Fibroblast of the conjunctiva (primary cell): Measurements from ENCODE around the gene INPPL1.
"Not testable (repeated sequence)": the region's sequence is repeated elsewhere in the genome, so short reads cannot be mapped to it uniquely, and the experiment has no call there.

Experiments used
- DNase-seq: peaks from one replicate; pipeline ENCODE4 v3.0.0-alpha.2; 2010; ENCODE audit warnings: low read depth

Gene INPPL1

DNA sequence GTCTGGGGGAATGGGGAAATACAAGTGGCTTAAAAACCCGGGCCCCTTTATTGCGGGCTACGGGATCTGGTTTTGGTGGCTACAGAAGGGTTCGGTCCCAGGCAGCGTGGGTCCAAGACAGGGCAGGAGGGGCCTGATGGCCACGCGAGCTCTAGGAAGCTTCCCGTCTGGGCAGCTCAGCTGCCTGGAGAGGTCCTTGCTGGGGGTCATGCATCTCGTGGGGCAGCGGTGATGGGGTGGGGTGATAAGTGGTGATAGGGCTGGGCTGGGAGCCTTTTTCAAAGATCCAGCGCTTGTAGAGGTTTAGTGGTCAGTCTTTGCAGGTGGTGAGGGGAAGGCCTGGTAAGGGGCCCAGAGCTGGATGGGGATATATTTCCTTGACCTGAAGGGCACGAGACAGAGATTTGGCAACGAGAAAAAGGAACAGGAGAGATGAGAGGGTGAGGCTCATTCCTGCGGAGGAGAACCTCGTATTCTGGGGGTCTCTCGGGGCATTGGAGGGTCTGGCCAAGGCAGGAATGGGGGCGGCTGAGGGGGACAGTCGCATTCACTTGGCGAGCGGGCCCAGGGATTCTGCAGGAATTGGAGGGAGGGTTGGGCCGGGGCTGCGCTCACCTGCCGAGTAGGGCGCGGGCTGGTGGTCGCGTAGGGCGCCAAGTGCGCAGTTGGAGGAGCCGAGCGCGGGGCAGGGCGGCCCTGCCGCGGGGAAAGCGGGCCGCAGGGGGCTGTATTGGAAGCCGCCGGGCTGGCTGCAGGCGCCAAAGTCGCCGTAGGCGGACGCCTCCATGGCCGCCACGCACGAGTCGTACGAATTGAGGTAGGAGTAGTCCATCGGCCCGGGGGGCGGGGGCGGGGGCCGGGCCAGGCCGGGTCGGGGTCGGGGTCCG, 18.8 kb downstream of the INPPL1 start:
- DNase-seq, result no peak

- DNase-seq, result no peak
These were observed 19.4 kb downstream of the INPPL1 start, which contains the start of gene PHOX2A for GRCh38 chr11:72244060-72244360. PHOX2A (minus strand) TSS chr11:72244176; CDS start chr11:72244004, 172 bp downstream.

DNA sequence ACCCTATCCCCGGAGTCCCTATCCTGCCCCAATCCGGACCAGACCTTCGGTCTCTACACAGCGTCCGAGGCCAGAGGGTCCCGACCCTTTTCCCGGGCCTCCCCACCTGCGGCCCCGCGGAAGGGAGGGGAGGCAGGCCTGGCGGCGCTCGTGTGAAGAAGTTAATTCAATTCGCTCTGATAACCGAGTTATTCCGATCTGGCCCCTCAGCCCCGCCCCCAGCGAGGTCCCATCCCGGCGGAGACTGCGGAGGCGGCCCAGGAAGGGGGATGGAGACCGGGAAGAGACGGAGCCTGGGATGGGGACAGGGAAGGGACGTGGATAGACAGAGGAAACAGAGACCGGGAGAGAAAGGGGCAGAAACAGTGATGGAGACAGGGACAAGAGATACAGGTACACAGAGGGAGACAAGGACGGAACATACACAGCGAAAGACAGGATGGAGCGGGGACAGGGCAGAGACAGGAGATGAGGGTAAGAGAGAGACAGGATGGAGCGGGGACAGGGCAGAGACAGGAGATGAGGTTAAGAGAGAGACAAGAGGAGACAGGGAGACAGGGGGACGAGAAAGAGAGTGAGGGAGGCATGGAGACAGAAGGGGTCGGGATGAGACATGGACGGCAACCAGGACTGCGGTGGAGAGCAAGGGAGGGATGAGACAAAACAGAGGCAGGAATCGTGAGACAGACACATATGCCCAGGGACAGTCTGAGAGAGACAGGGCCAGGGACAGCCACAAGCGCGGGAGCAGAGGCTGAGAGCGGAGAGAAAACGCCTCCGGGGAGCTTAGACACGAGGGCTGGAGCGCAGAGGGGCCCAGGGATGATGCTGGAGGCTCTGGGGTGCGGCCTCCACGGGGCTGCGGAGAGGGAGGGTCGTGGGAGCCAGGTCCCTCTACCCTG, 20.0 kb downstream of the INPPL1 start:
- no peak for DNase-seq

GRCh38 chr11:72245263-72245816, 20.8 kb downstream of the INPPL1 start:
- DNase-seq, result no peak

- no peak for DNase-seq
These were observed 23.0 kb downstream of the INPPL1 start for GRCh38 chr11:72247584-72247983.

GRCh38 chr11:72249961-72250360, 25.4 kb downstream of the INPPL1 start:
- DNase-seq, result no peak

DNA sequence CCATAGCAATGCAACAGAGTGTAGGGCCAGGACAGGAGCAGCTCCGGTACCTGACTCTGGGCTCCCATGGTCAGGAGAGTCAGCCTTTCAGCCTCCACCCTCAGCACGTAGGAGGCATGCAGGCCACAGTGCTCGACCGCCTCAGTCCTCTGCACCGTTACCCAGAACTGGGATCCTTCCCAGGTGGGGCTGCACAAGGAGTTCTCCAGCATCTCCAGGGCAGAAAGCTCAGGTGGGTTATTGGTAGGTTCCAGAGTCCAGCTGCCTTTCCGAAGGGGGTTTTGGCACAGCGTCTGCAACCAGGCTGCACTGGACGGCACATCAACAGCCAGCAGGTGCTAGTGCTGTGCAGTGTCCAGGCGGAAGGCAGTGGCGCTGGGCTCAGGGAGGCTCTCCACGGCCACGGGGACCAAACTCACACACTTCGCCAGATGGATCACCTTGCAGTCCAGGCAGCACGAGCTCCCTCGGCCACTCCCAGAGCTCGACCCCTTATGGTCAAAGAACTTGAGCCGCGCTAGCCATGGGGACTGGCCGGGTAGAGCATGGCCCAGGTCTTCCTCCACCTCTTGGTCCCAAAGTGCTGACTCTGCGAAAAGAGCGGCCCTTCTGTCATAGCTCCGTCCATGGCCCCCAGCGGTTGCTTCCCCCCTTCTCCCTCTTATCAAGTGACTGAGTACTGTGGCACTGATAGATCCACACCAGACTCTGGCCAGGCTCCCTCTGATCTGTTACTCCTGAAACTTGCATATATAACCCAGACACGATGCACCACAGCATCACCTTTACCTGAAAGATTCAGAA, 26.3 kb downstream of the INPPL1 start:
- DNase-seq, result no peak

DNA sequence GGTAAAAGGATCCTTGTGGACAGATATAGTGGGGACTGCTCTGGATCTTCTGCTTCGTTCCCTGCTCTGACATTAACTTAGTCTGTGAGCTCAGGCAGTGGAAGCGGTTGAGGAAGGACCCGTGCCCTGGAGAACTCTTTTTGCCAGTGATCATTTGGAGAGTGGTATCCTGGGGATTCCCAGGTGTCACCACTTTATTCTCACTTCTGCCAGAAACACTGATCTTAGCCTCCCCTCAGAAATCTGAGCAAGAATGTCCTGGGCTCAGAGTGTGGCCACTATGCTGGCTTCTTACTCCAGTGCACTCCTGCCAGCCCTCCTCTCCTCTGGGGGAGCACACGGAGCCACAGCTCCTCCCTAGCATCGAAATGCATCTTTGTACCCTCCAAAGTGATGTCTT, 27.0 kb downstream of the INPPL1 start:
- DNase-seq, result no peak

- DNase-seq, result no peak
These were observed 28.8 kb downstream of the INPPL1 start for GRCh38 chr11:72253392-72253791.

DNA sequence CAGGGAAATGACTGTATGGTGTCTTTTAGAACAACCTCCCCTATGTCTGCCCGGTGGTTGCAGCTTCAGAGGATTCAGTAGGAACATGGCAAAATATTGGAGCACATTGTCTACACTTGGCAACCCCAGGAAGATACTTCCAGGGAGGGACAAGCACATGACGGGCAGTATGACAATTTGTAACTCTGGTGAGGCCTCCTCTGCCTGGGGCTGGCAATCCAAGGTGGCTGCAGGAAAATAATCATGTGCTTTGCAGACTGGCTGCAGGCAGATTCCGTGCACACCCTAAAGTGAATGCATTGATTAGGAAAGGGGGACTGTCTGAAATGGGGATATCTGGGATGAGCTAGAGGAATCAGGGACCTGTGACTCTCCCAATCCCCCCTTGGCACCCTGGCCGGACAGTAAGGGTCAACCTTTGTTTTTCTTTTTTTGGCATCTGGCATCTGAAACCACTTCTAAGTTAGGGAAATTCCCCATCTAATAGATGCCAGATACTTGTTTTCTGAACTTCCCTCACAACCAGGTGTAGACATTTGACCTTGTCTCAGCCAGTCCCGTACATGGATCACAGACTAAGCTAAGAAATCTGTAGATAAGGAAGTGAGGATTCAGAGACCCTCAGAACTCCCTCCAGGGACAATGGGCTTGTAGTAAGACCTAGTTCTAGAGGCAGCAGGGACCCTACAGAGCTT, 29.9 kb downstream of the INPPL1 start:
- DNase-seq, result no peak

DNA sequence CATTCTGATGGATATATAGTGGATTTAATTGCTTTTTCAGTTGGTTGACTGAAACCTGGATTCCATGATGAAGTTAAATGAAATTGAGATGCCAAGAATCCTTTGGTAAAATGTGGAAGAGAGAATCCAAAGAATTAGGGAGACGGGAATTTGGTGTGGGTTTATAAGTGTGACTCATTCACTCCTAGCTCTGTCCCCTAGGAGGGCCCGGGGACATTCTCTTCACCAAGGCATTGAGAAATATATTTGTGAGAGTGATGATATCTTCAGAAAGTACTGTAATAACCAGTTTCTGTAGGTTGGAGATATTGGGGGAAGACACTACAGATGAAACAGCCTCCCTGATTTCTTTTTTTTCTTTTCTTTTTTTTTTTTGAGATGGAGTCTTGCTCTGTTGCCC, 33.0 kb downstream of the INPPL1 start:
- DNase-seq, result no peak

- no peak for DNase-seq
These were observed 34.9 kb downstream of the INPPL1 start for GRCh38 chr11:72259490-72259889.

DNA sequence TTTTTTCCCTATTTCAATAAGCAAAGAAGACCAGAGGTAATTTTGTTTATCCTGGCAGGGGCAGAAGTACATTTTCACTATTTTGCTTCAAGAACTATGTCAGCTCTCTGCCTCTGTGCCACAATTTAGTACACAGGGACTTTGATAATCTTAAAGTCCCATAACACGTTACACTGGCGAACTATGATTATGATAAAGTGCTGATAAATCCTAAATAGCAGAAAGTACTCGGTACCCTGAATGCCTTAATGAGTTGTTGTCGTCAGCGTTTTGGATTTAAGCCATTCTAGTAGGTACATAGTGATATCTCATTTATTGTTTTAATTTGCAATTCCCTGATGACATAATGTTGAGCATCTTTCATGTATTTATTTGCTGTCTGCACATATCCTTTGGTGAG, 36.0 kb downstream of the INPPL1 start:
- no peak for DNase-seq

- DNase-seq, result no peak
These were observed 38.8 kb downstream of the INPPL1 start for GRCh38 chr11:72263361-72263760.

- no peak for DNase-seq
These were observed 41.4 kb downstream of the INPPL1 start for GRCh38 chr11:72265951-72266350.

DNA sequence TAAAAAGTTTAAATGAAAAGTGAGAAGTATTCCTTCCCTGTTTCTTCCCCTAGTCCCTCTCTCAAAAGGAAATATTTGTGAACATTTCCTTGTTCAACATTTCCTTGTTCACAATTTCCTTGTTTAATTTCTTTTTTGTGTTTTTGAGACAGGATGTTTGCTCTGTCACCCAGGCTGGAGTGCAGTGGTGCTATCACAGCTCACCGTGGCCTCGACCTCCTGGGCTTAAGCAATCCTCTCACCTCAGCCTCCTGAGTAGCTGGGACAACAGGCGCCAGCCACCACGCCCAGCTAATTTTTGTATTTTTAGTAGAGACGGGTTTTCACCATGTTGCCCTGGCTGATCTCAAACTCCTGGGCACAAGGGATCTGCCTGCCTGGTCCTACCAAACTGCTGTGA, 42.4 kb downstream of the INPPL1 start:
- DNase-seq, result not testable (repeated sequence)

GRCh38 chr11:72267956-72268617, 43.5 kb downstream of the INPPL1 start:
- DNase-seq, result no peak

- DNase-seq, result no peak
These were observed 47.4 kb downstream of the INPPL1 start for GRCh38 chr11:72271980-72272379.

GRCh38 chr11:72274435-72274834, 49.9 kb downstream of the INPPL1 start:
- no peak for DNase-seq

- no peak for DNase-seq
These were observed 54.3 kb downstream of the INPPL1 start for GRCh38 chr11:72278905-72279304.

- DNase-seq, result no peak
These were observed 55.5 kb downstream of the INPPL1 start for GRCh38 chr11:72280037-72280436.
